ENCODE measurements around the gene TGFB1I1. TPM values are rescaled to one million over a fixed set of nuclear protein-coding genes. Genes with fewer than 3 reads are reported as not detected.

Gene TGFB1I1
- total and polyA plus RNA-seq, 2 experiments from 2014 or later: 4.1 to 4.2 TPM

DNA sequence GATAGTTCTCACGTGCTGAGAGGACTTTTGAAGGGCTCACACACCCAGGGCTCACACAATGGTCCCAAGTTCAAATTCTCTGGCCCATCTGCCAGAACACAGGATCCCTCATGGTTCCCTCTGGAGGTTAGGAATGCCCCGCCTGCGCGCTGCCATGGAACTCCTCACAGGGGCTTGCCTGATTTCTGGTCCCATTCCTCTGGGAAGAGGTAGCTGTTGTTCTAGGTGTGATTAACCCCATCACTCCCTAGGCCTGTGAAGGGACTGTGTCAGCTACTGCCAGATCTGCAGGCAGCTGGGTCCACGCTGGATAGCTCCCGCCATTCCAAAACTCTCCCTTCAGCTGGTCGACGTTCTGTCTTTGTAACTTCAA lies 15.0 kb upstream of the TGFB1I1 start (continued):
- TF ChIP-seq, protein P1, sequence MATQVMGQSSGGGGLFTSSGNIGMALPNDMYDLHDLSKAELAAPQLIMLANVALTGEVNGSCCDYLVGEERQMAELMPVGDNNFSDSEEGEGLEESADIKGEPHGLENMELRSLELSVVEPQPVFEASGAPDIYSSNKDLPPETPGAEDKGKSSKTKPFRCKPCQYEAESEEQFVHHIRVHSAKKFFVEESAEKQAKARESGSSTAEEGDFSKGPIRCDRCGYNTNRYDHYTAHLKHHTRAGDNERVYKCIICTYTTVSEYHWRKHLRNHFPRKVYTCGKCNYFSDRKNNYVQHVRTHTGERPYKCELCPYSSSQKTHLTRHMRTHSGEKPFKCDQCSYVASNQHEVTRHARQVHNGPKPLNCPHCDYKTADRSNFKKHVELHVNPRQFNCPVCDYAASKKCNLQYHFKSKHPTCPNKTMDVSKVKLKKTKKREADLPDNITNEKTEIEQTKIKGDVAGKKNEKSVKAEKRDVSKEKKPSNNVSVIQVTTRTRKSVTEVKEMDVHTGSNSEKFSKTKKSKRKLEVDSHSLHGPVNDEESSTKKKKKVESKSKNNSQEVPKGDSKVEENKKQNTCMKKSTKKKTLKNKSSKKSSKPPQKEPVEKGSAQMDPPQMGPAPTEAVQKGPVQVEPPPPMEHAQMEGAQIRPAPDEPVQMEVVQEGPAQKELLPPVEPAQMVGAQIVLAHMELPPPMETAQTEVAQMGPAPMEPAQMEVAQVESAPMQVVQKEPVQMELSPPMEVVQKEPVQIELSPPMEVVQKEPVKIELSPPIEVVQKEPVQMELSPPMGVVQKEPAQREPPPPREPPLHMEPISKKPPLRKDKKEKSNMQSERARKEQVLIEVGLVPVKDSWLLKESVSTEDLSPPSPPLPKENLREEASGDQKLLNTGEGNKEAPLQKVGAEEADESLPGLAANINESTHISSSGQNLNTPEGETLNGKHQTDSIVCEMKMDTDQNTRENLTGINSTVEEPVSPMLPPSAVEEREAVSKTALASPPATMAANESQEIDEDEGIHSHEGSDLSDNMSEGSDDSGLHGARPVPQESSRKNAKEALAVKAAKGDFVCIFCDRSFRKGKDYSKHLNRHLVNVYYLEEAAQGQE (IDR thresholded peaks at IDR 0.05; ENCODE audit: unreplicated experiment): no peak
- TF ChIP-seq STAT1 (IDR thresholded peaks at IDR 0.05; ENCODE audit: unreplicated experiment) (no peak), EZH2 (IDR thresholded peaks at IDR 0.05; ENCODE audit: low read depth, unreplicated experiment) (no peak), ZNF331 (CRISPR knock-in tag; IDR thresholded peaks at IDR 0.05; ENCODE audit: low read depth) (no peak), EZH2phosphoT487 (IDR thresholded peaks at IDR 0.05; ENCODE audit: unreplicated experiment) (no peak), ZNF114 (CRISPR knock-in tag; IDR thresholded peaks at IDR 0.05) (no peak)
- TF ChIP-seq, protein P2, sequence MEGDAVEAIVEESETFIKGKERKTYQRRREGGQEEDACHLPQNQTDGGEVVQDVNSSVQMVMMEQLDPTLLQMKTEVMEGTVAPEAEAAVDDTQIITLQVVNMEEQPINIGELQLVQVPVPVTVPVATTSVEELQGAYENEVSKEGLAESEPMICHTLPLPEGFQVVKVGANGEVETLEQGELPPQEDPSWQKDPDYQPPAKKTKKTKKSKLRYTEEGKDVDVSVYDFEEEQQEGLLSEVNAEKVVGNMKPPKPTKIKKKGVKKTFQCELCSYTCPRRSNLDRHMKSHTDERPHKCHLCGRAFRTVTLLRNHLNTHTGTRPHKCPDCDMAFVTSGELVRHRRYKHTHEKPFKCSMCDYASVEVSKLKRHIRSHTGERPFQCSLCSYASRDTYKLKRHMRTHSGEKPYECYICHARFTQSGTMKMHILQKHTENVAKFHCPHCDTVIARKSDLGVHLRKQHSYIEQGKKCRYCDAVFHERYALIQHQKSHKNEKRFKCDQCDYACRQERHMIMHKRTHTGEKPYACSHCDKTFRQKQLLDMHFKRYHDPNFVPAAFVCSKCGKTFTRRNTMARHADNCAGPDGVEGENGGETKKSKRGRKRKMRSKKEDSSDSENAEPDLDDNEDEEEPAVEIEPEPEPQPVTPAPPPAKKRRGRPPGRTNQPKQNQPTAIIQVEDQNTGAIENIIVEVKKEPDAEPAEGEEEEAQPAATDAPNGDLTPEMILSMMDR (conservative IDR thresholded peaks at IDR 0.05; ENCODE audit: low read depth in 2 of 2): no peak

DNA sequence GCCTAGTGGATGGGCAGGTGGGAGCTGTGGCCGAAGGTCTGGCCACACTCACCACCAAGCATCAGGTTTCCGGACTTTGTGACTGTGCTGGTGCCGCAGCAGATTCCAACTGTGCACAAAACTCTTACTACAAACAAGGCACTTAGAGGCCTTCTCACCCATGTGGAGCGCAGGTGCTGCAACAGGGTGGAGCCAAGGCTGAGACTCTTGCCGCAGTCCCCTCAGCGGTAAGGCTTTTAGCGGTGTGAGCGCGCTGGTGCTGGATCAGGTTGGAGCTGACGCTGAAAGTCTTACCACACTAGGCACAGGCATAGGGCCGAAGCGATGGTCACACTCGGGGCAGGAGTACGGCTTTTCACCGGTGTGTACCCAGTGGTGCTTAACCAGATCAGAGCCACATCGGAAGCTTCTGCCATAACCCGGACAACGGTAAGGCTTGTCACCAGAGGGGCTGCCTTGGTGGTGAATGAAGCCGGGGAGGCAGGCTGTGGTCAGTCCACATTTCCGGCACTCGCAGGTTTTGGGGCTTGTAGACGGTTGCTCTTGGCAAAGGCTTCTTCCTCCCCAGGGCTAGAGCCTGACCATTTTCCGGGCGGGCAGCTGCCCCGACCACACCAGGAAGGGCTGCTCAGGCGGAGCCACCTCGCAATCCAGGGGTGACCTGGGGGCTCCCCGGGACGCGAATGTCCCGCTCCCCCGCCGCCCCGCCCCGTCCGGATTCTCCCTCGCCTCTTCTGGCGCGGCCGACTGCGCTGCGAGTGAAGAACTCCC lies 13.7 kb upstream of the TGFB1I1 start:
- ATAC-seq (peak; percentile 12), DNase-seq (ENCODE audit: low spot score) (peak; percentile 71)
- H3K4me3 Mint-ChIP-seq: peak overlapping the region; percentile 87
- H2AFZ ChIP-seq: peak overlapping the region; percentile 59; the same call in 1 of the 2 replicates
- peaks cover 7% of the 10 kb centered on the region for H3K27me3 Mint-ChIP-seq (ENCODE audit: insufficient read depth, low read depth, poor library complexity)
- H3F3A ChIP-seq (replicated peaks; ENCODE audit: low read depth): peaks cover 8% of the 10 kb centered on the region; the same call in 1 of the 2 replicates
- TF ChIP-seq EZH2phosphoT487 (IDR thresholded peaks at IDR 0.05; ENCODE audit: unreplicated experiment) (no peak), JUNB (IDR thresholded peaks at IDR 0.05; ENCODE audit: unreplicated experiment) (no peak), CREB1 (CRISPR knock-in tag; IDR thresholded peaks at IDR 0.05; ENCODE audit: low read depth) (no peak)
- TF ChIP-seq, protein P2 (conservative IDR thresholded peaks at IDR 0.05; ENCODE audit: low read depth in 2 of 2): peak in 1 of 2 experiments; percentile 18; a peak in 1 of 4 replicates
- peaks cover 19% of the 10 kb centered on the region for H4K20me1 ChIP-seq (replicated peaks; ENCODE audit: insufficient read depth)
- peaks cover 4% of the 10 kb centered on the region; the same call in 2 of the 3 replicates for H3K9me3 Mint-ChIP-seq
- H3K27me3 ChIP-seq (ENCODE audit: insufficient read depth): no peaks in the 10 kb centered on the region
- H3K4me3 ChIP-seq: peak overlapping the region; percentile 91
- no peaks in the 10 kb centered on the region for H3K36me3 ChIP-seq (ENCODE audit: insufficient read depth)
- peaks cover 26% of the 10 kb centered on the region; the same call in 2 of the 3 replicates for H3K36me3 Mint-ChIP-seq (ENCODE audit: low read depth)
- peaks cover 30% of the 10 kb centered on the region for H3K4me1 Mint-ChIP-seq
- peaks cover 29% of the 10 kb centered on the region; the same call in 1 of the 2 replicates for H3K4me1 ChIP-seq (ENCODE audit: insufficient read depth)
- H3K27ac ChIP-seq (ENCODE audit: low read depth): peak overlapping the region; percentile 93
- peaks cover 26% of the 10 kb centered on the region for H3K79me2 ChIP-seq (replicated peaks; ENCODE audit: insufficient read depth)
- H3K9me2 ChIP-seq (ENCODE audit: insufficient read depth): no peaks in the 10 kb centered on the region
- peak overlapping the region; percentile 99 for H3K4me2 ChIP-seq
- peak overlapping the region; percentile 90; the same call in 1 of the 2 replicates for H3K27ac Mint-ChIP-seq

All from GM23338 (cell line).